Natural killer cell (primary cell): ENCODE data around the gene USP10. TPM values are rescaled to one million over a fixed set of nuclear protein-coding genes. Genes with fewer than 3 reads are reported as not detected.

ENCODE experiments used
- ATAC-seq, 3 donors: fragments of 150-1000 bp in 2 of 3; fragments of 200-7000 bp in 1 of 3; cut with Tn5 transposase; 1 replicate in 1 of 3; 2 replicates in 2 of 3; pipeline ENCODE4 v1.10.0; 2021; ENCODE audit warnings: mild to moderate bottlenecking in 2 of 3, moderate library complexity in 2 of 3
- DNase-seq, 2 donors: peaks; one replicate each; pipeline versions ENCODE4 v3.0.0 to v3.0.0-alpha.2; 2013 to 2021; ENCODE audit warnings: mixed read lengths in 1 of 2
- H3K27ac ChIP-seq: one replicate; pipeline ENCODE4 v1.5.1; 2013; ENCODE audit warnings: mild to moderate bottlenecking, low read length
- H3K27me3 ChIP-seq: one replicate; pipeline ENCODE4 v1.6.1; 2013; ENCODE audit warnings: low read length; ENCODE audit not compliant: control insufficient read depth, insufficient read depth
- H3K36me3 ChIP-seq: one replicate; pipeline ENCODE4 v1.6.1; 2013; ENCODE audit warnings: low read length; ENCODE audit not compliant: control insufficient read depth, insufficient read depth
- H3K4me1 ChIP-seq: one replicate; pipeline ENCODE4 v1.6.1; 2013; ENCODE audit warnings: low read length; ENCODE audit not compliant: control insufficient read depth, insufficient read depth
- H3K4me3 ChIP-seq: one replicate; pipeline ENCODE4 v1.5.1; 2013; ENCODE audit warnings: low read length
- H3K9me3 ChIP-seq: one replicate; pipeline ENCODE4 v1.6.1; 2013; ENCODE audit warnings: low read length; ENCODE audit not compliant: control insufficient read depth, insufficient read depth
- H3K27ac Mint-ChIP-seq, 2 donors: one replicate each; pipeline ENCODE4 v1.8.0; 2022; ENCODE audit warnings: mild to moderate bottlenecking in 2 of 2, mixed read lengths in 2 of 2, moderate library complexity in 1 of 2
- H3K27me3 Mint-ChIP-seq, 2 donors: one replicate each; pipeline ENCODE4 v1.8.0; 2022; ENCODE audit warnings: low read depth in 2 of 2, mixed read lengths in 2 of 2
- H3K36me3 Mint-ChIP-seq: one replicate; pipeline ENCODE4 v1.8.0; 2022; ENCODE audit warnings: mixed read lengths
- H3K4me1 Mint-ChIP-seq, 2 donors: one replicate each; pipeline ENCODE4 v1.8.0; 2022; ENCODE audit warnings: mixed read lengths in 2 of 2
- H3K4me3 Mint-ChIP-seq: one replicate; pipeline ENCODE4 v1.8.0; 2022; ENCODE audit warnings: mild to moderate bottlenecking, moderate library complexity, mixed read lengths
- H3K9me3 Mint-ChIP-seq, 2 donors: one replicate each; pipeline ENCODE4 v1.8.0; 2022; ENCODE audit warnings: mixed read lengths in 2 of 2
- CTCF ChIP-seq: fragments of 200-600 bp; IDR thresholded peaks from one replicate; pipeline ENCODE4 v1.8.0; 2022; ENCODE audit warnings: antibody characterized with exemption
- WGBS: methylation state at CpG from one replicate; pipeline ENCODE4 v1.1.7; 2013; ENCODE audit warnings: missing lambda C conversion rate; ENCODE audit not compliant: insufficient coverage; 5-methylcytosine and 5-hydroxymethylcytosine counted together
- intact Hi-C: fragments of 100-400 bp; cut with micrococcal nuclease; formaldehyde crosslinking; loops from one replicate; pipeline ENCODE4 v1.14.2; 2022
- total RNA-seq, 4 donors: library from RNA; stranded (reverse); fragments of 120-200 nt in 1 of 4; gene quantifications; one replicate each; pipeline versions ENCODE4 v1.2.3 to v1.2.4, GENCODE V29; 2013 to 2022

Gene USP10
- total RNA-seq, 3 donors from 2014 or later (not counting 1 experiment from before 2014, with no cell fraction given) = 78.4 to 103 (median 100) TPM

GRCh38 chr16:84763629-84764028 is 63.8 kb downstream of the USP10 start:
- no peaks in the 10 kb centered on the region for H3K9me3 Mint-ChIP-seq
- H3K27me3 Mint-ChIP-seq = no peaks in the 10 kb centered on the region
- no peaks in the 10 kb centered on the region for H3K9me3 ChIP-seq
- 98% methylated on average over 17 of the region's 17 CpGs for WGBS
- peaks cover 11 to 18% of the 10 kb centered on the region in 2 donors for H3K4me1 Mint-ChIP-seq
- no peak overlapping the region for H3K27ac Mint-ChIP-seq
- H3K4me3 Mint-ChIP-seq = no peak overlapping the region
- no peak for TF ChIP-seq CTCF
- intact Hi-C loops = no loop called here
- no peak for ATAC-seq
- H3K36me3 Mint-ChIP-seq = peaks cover 14% of the 10 kb centered on the region
- H3K4me1 ChIP-seq = peaks cover 2% of the 10 kb centered on the region
- H3K36me3 ChIP-seq = peaks cover 69% of the 10 kb centered on the region
- no peak for DNase-seq
- no peak overlapping the region for H3K4me3 ChIP-seq
- H3K27me3 ChIP-seq = no peaks in the 10 kb centered on the region
- H3K27ac ChIP-seq = no peak overlapping the region

- ATAC-seq (no peak), DNase-seq (no peak)
- intact Hi-C loops = no loop called here
- 93% methylated on average over 1 of the region's 2 CpGs for WGBS
- Mint-ChIP-seq H3K27me3 (no peaks in the 10 kb centered on the region), H3K9me3 (no peaks in the 10 kb centered on the region), H3K4me3 (no peak overlapping the region), H3K4me1 (peaks cover 0 to 8% of the 10 kb centered on the region in 2 donors), H3K36me3 (peaks cover 24% of the 10 kb centered on the region), H3K27ac (no peak overlapping the region)
- Histone ChIP-seq H3K36me3 (peaks cover 74% of the 10 kb centered on the region), H3K27me3 (no peaks in the 10 kb centered on the region), H3K27ac (no peak overlapping the region), H3K4me3 (no peak overlapping the region), H3K4me1 (no peaks in the 10 kb centered on the region), H3K9me3 (no peaks in the 10 kb centered on the region)
- TF ChIP-seq CTCF = no peak
Observed at GRCh38 chr16:84764970-84765369, 65.2 kb downstream of the USP10 start.

- peaks cover 24% of the 10 kb centered on the region for H3K36me3 Mint-ChIP-seq
- peak in 1 of 2 donors; percentile 38 for DNase-seq
Observed at GRCh38 chr16:84765616-84766580, 66.1 kb downstream of the USP10 start.

More at GRCh38 chr16:84765616-84766580, 66.1 kb downstream of the USP10 start:
- intact Hi-C loops = no loop called here
- H3K4me3 Mint-ChIP-seq = no peak overlapping the region
- Histone ChIP-seq H3K36me3 (peaks cover 67% of the 10 kb centered on the region), H3K4me3 (no peak overlapping the region), H3K9me3 (no peaks in the 10 kb centered on the region), H3K27me3 (no peaks in the 10 kb centered on the region), H3K27ac (no peak overlapping the region), H3K4me1 (no peaks in the 10 kb centered on the region)
- 97% methylated on average over 17 of the region's 17 CpGs for WGBS
- peaks cover 0 to 8% of the 10 kb centered on the region in 2 donors for H3K4me1 Mint-ChIP-seq
- no peaks in the 10 kb centered on the region for H3K27me3 Mint-ChIP-seq
- no peak for ATAC-seq
- H3K9me3 Mint-ChIP-seq = no peaks in the 10 kb centered on the region
- TF ChIP-seq CTCF = no peak
- H3K27ac Mint-ChIP-seq = peak overlapping the region in 1 of 2 donors; percentile 38
